A549 (cell line): Measurements from ENCODE around the gene GDPD3. TPM values are rescaled to one million over a fixed set of nuclear protein-coding genes. Genes with fewer than 3 reads are reported as not detected.

Experiments used
- ATAC-seq, 2 experiments: fragments of 200-7000 bp in 1 of 2; fragments of >200 bp in 1 of 2; cut with Nextera tagmentation in 1 of 2; cut with Tn5 transposase in 1 of 2; 3 replicates each; pipeline versions ENCODE4 v1.8.0 to v1.9.1; 2018 to 2020; ENCODE audit warnings: mild to moderate bottlenecking in 1 of 2, moderate library complexity in 1 of 2
- CTCF ChIA-PET: fragments of 300-600 bp; sonication (Branson Sonifier 250); formaldehyde crosslinking; extraction: SDS; loops from one replicate; lab custom pipeline; 2021; ENCODE audit warnings: antibody characterized with exemption, inconsistent platforms; lab: Yijun Ruan, JAX
- POLR2A ChIA-PET: fragments of 350-600 bp; formaldehyde crosslinking; extraction: SDS; loops from one replicate; lab custom pipeline; 2021; ENCODE audit warnings: antibody characterized with exemption, inconsistent platforms; lab: Yijun Ruan, JAX
- DNase-seq, 2 experiments: peaks; one replicate each; pipeline versions ENCODE4 v3.0.0 to v3.0.0-alpha.2; 2011 to 2016; ENCODE audit warnings: low read depth in 1 of 2, low spot score in 1 of 2
- FAIRE-seq: peaks from 2 replicates; lab custom pipeline; 2011; peaks lifted over from hg19 to GRCh38; lab: Jason Lieb, UNC
- H3K27ac ChIP-seq, 2 experiments: fragments of >200 bp; sonication (Bioruptor Twin); formaldehyde crosslinking; 3 replicates each; pipeline ENCODE4 v1.5.1; 2016 to 2017
- H3K4me1 ChIP-seq: fragments of >200 bp; sonication (Bioruptor Twin); formaldehyde crosslinking; 3 replicates; pipeline ENCODE4 v1.6.1; 2016
- H3K4me2 ChIP-seq: fragments of >200 bp; sonication (Bioruptor Twin); formaldehyde crosslinking; 3 replicates; pipeline ENCODE4 v1.6.1; 2016
- H3K4me3 ChIP-seq: fragments of >200 bp; sonication (Bioruptor Twin); formaldehyde crosslinking; 3 replicates; pipeline ENCODE4 v1.5.1; 2016
- H3K9me3 ChIP-seq: fragments of >200 bp; sonication (Bioruptor Twin); formaldehyde crosslinking; 3 replicates; pipeline ENCODE4 v1.6.1; 2016
- BHLHE40 ChIP-seq: IDR thresholded peaks from 2 replicates; pipeline ENCODE4 v1.6.1; 2012; ENCODE audit warnings: low read depth, low read length, inconsistent platforms
- CEBPB ChIP-seq, 2 experiments: fragments of >200 bp in 1 of 2; sonication (Bioruptor Twin) in 1 of 2; formaldehyde crosslinking in 1 of 2; IDR thresholded peaks; 2 replicates each; pipeline ENCODE4 v1.6.1; 2012 to 2016
- CHD2 ChIP-seq: fragments of 150-350 bp; IDR thresholded peaks from 2 replicates; pipeline ENCODE4 v1.6.1; 2014; ENCODE audit warnings: low read length; ENCODE audit not compliant: partially characterized antibody
- EHF ChIP-seq: fragments of 250-450 bp; sonication (Bioruptor Pico); IDR thresholded peaks from 2 replicates; pipeline ENCODE4 v1.5.0; 2020; ENCODE audit warnings: mild to moderate bottlenecking
- EP300 ChIP-seq, 2 experiments: fragments of >200 bp; sonication (Bioruptor Twin); formaldehyde crosslinking; IDR thresholded peaks; 2 replicates in 1 of 2; 3 replicates in 1 of 2; pipeline ENCODE4 v1.6.1; 2016 to 2017
- ESRRA ChIP-seq: fragments of 150-350 bp; IDR thresholded peaks from 2 replicates; pipeline ENCODE4 v1.6.1; 2014; ENCODE audit warnings: mild to moderate bottlenecking, low read length, borderline replicate concordance
- FOSL2 ChIP-seq, 2 experiments: fragments of 450-650 bp in 1 of 2; fragments of >200 bp in 1 of 2; sonication (Bioruptor Twin) in 1 of 2; formaldehyde crosslinking; IDR thresholded peaks; 2 replicates each; pipeline versions ENCODE4 v1.5.0 to v1.6.1; 2016 to 2020; ENCODE audit warnings: mild to moderate bottlenecking in 1 of 2, moderate library complexity in 1 of 2
- GATA3 ChIP-seq: IDR thresholded peaks from 2 replicates; pipeline ENCODE4 v1.6.1; 2012; ENCODE audit warnings: borderline replicate concordance
- JUNB ChIP-seq: fragments of >200 bp; sonication (Bioruptor Twin); formaldehyde crosslinking; IDR thresholded peaks from 2 replicates; pipeline ENCODE4 v1.6.1; 2016
- NFE2L2 ChIP-seq: fragments of 150-350 bp; conservative IDR thresholded peaks from 2 replicates; pipeline ENCODE4 v1.6.1; 2014; ENCODE audit warnings: low read length
- NR3C1 ChIP-seq: fragments of >200 bp; sonication (Bioruptor Twin); formaldehyde crosslinking; IDR thresholded peaks from 3 replicates; pipeline ENCODE4 v1.6.1; 2017
- RAD21 ChIP-seq, 2 experiments: fragments of >200 bp in 1 of 2; sonication (Bioruptor Twin) in 1 of 2; formaldehyde crosslinking in 1 of 2; IDR thresholded peaks in 1 of 2; conservative IDR thresholded peaks in 1 of 2; 2 replicates in 1 of 2; 3 replicates in 1 of 2; pipeline ENCODE4 v1.6.1; 2012 to 2018; ENCODE audit warnings: inconsistent platforms in 1 of 2
- RARB ChIP-seq: fragments of 250-450 bp; sonication (Bioruptor Pico); IDR thresholded peaks from 2 replicates; pipeline ENCODE4 v1.8.0; 2021; ENCODE audit warnings: mild to moderate bottlenecking, moderate library complexity
- SMC3 ChIP-seq: fragments of >200 bp; sonication (Bioruptor Twin); formaldehyde crosslinking; IDR thresholded peaks from 3 replicates; pipeline ENCODE4 v1.6.1; 2018; ENCODE audit warnings: inconsistent platforms
- SREBF2 ChIP-seq: fragments of 450-650 bp; IDR thresholded peaks from 2 replicates; pipeline ENCODE4 v1.6.1; 2014; ENCODE audit warnings: mild to moderate bottlenecking, moderate library complexity
- TP53 ChIP-seq: fragments of 250-450 bp; sonication (Bioruptor Pico); IDR thresholded peaks from 2 replicates; pipeline ENCODE4 v1.5.0; 2021; ENCODE audit warnings: mild to moderate bottlenecking, moderate library complexity
- ZSCAN20 ChIP-seq: fragments of 250-450 bp; sonication (Bioruptor Pico); IDR thresholded peaks from 2 replicates; pipeline ENCODE4 v1.8.0; 2022; ENCODE audit warnings: mild to moderate bottlenecking, moderate library complexity
- WGBS: methylation state at CpG from one replicate; pipeline ENCODE4 v1.1.6; 2017; ENCODE audit errors: missing lambda C conversion rate; 5-methylcytosine and 5-hydroxymethylcytosine counted together
- polyA plus RNA-seq, 4 experiments: library from polyadenylated mRNA; depleted of rRNA in 3 of 4; stranded (reverse); fragments of >200 nt; fragmentation: RNase III in 1 of 4; extraction: RNeasy Plus Mini Kit Qiagen cat#74134 plus additional on column Dnase treatment in 1 of 4; gene quantifications; 2 replicates in 3 of 4; 3 replicates in 1 of 4; pipeline ENCODE4 v1.2.3, GENCODE V29; 2011 to 2017
- TF ChIP-seq, protein P1 (sequence below): fragments of >200 bp; sonication (Bioruptor Twin); formaldehyde crosslinking; IDR thresholded peaks from 3 replicates; pipeline ENCODE4 v1.5.1; 2016
- TF ChIP-seq, protein P2 (sequence below): fragments of 200-600 bp; sonication (generic); IDR thresholded peaks from 2 replicates; pipeline ENCODE4 v1.6.1; 2016; ENCODE audit warnings: antibody characterized with exemption, mild to moderate bottlenecking, moderate library complexity
- TF ChIP-seq, protein P3 (sequence below): fragments of 450-650 bp; IDR thresholded peaks from 2 replicates; pipeline ENCODE4 v1.6.1; 2014; ENCODE audit warnings: antibody characterized with exemption

Gene GDPD3
- polyA plus RNA-seq, 2 of the 4 experiments (the other 2 are of a cell fraction): 0.58 to 1.8 TPM

DNA sequence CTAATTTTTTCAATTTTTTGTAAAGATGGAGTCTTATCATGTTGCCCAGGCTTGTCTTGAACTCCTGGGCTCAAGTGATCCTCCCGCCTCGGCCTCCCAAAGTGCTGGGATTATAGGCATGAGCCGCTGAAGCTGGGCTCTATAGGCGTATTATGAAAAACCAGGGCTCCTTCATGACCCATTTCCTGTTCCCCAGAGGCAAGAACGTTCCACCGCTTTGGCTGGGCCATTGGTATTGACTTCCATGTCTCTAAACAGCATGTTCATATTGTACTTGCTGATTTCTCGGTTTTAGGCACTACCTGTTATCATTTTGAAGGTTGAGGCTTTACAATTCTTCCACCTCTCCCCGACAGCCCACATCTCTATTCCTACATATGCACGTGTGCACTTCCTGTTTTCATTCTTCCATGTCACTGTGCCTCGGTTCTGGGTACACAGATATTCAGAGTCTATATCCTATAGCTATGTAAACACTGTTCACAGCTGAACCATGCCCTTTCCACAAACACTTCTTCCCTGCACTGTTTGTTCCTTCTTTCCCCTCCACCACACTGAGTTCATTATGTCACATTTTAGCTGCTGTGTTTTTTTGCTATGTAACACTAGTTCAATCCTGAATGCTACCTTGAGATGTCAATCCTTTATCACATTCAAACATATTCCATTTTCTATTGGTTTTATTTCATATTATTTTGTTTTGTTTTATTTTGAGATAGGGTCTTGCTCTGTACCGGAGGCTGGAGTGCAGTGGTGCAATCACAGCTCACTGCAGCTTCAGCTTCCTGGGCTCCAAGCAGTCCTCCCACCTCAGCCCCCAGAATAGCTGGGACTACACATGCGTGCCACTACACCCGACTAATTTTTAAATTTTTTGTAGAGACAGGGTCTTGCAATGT is 26.5 kb upstream of the GDPD3 start:
- peaks cover 4% of the 10 kb centered on the region; the same call in 1 of the 3 replicates for H3K4me1 ChIP-seq
- DNase-seq: no peak
- ChIA-PET CTCF (interaction anchor here (0.6 to 2.5 kb wide), 4 partner anchors 20 to 418 kb away, joined by 3 to 11 read pairs (median 6); partner anchors contain the start of genes GDPD3 and TBX6), POLR2A (no interaction called here)
- H3K4me3 ChIP-seq: no peak overlapping the region
- WGBS: 65% methylated on average over 13 of the region's 13 CpGs
- FAIRE-seq: no peak
- no peak; a peak in 1 of 6 replicates for ATAC-seq
- H3K4me2 ChIP-seq: 0 out of 3 replicates have a peak overlapping the region, but pooled peaks have one; percentile 4
- no peaks in the 10 kb centered on the region for H3K9me3 ChIP-seq
- H3K27ac ChIP-seq: no peak overlapping the region
- TF ChIP-seq JUNB: no peak
- TF ChIP-seq, protein P1, sequence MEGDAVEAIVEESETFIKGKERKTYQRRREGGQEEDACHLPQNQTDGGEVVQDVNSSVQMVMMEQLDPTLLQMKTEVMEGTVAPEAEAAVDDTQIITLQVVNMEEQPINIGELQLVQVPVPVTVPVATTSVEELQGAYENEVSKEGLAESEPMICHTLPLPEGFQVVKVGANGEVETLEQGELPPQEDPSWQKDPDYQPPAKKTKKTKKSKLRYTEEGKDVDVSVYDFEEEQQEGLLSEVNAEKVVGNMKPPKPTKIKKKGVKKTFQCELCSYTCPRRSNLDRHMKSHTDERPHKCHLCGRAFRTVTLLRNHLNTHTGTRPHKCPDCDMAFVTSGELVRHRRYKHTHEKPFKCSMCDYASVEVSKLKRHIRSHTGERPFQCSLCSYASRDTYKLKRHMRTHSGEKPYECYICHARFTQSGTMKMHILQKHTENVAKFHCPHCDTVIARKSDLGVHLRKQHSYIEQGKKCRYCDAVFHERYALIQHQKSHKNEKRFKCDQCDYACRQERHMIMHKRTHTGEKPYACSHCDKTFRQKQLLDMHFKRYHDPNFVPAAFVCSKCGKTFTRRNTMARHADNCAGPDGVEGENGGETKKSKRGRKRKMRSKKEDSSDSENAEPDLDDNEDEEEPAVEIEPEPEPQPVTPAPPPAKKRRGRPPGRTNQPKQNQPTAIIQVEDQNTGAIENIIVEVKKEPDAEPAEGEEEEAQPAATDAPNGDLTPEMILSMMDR: no peak
- no peak for TF ChIP-seq GATA3
- no peak for TF ChIP-seq EP300 (IDR thresholded peaks at IDR 0.05)
- no peak for TF ChIP-seq RARB (CRISPR knock-in tag)
- TF ChIP-seq NR3C1: no peak
- TF ChIP-seq FOSL2 (IDR thresholded peaks at IDR 0.05): no peak
- no peak for TF ChIP-seq FOSL2 (CRISPR knock-in tag; IDR thresholded peaks at IDR 0.05)
- TF ChIP-seq, protein P2, sequence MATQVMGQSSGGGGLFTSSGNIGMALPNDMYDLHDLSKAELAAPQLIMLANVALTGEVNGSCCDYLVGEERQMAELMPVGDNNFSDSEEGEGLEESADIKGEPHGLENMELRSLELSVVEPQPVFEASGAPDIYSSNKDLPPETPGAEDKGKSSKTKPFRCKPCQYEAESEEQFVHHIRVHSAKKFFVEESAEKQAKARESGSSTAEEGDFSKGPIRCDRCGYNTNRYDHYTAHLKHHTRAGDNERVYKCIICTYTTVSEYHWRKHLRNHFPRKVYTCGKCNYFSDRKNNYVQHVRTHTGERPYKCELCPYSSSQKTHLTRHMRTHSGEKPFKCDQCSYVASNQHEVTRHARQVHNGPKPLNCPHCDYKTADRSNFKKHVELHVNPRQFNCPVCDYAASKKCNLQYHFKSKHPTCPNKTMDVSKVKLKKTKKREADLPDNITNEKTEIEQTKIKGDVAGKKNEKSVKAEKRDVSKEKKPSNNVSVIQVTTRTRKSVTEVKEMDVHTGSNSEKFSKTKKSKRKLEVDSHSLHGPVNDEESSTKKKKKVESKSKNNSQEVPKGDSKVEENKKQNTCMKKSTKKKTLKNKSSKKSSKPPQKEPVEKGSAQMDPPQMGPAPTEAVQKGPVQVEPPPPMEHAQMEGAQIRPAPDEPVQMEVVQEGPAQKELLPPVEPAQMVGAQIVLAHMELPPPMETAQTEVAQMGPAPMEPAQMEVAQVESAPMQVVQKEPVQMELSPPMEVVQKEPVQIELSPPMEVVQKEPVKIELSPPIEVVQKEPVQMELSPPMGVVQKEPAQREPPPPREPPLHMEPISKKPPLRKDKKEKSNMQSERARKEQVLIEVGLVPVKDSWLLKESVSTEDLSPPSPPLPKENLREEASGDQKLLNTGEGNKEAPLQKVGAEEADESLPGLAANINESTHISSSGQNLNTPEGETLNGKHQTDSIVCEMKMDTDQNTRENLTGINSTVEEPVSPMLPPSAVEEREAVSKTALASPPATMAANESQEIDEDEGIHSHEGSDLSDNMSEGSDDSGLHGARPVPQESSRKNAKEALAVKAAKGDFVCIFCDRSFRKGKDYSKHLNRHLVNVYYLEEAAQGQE: no peak
- TF ChIP-seq, protein P3, sequence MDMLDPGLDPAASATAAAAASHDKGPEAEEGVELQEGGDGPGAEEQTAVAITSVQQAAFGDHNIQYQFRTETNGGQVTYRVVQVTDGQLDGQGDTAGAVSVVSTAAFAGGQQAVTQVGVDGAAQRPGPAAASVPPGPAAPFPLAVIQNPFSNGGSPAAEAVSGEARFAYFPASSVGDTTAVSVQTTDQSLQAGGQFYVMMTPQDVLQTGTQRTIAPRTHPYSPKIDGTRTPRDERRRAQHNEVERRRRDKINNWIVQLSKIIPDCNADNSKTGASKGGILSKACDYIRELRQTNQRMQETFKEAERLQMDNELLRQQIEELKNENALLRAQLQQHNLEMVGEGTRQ: no peak
- no peak for TF ChIP-seq CEBPB (IDR thresholded peaks at IDR 0.05)
- no peak for TF ChIP-seq RAD21 (conservative IDR thresholded peaks at IDR 0.05 in 1 of 2, IDR thresholded peaks at IDR 0.05 in 1 of 2)
- TF ChIP-seq NFE2L2: no peak
- TF ChIP-seq ESRRA: no peak
- TF ChIP-seq ZSCAN20 (CRISPR knock-in tag): no peak
- TF ChIP-seq TP53 (CRISPR knock-in tag): no peak
- TF ChIP-seq EHF (CRISPR knock-in tag): no peak
- no peak for TF ChIP-seq SMC3
- no peak for TF ChIP-seq BHLHE40
- TF ChIP-seq CHD2: no peak
- no peak for TF ChIP-seq SREBF2
